ENCODE measurements around the gene CA10.

DNA sequence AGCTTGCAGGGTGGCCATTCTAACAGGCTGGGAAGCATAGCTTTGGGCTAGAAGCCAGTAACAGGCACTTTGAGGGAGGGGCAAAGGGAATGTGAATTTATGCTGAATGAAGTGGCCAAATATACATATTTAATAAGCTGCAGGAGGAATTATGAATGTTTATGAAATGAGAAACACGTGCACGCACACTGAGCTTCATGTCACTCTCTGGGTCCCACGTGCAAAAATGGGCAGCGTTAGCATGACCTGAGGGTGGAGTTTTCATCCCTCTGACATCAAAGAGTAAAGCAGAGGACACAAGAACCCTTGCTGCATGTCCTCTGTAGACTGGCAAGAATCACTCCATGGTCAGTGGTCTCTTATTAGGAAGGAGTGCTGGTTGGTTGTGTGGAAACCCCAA lies 561.2 kb downstream of the CA10 start:
- TF ChIP-seq POLR2AphosphoS5 (IDR thresholded peaks at IDR 0.05; ENCODE audit: low read depth, low read length) (no peak), POLR2A (IDR thresholded peaks at IDR 0.05; ENCODE audit: low read depth, low read length) (no peak), TAF1 (IDR thresholded peaks at IDR 0.05; ENCODE audit: borderline replicate concordance, low read depth, low read length) (no peak)
